Stimulated activated CD4-positive, alpha-beta T cell treated with anti-CD3 and anti-CD28 coated beads, Interleukin-1b, Interleukin-23, amount 100 ng/mL, for 48 hours (primary cell): ENCODE data around the gene PNMT.

Source experiments
- DNase-seq: peaks from one replicate; pipeline ENCODE4 v3.0.0-alpha.2; 2020

The PNMT gene

GRCh38 chr17:39634384-39634871 lies 33.8 kb upstream of the PNMT start:
- no peak for DNase-seq

GRCh38 chr17:39635614-39636176 lies 32.6 kb upstream of the PNMT start:
- no peak for DNase-seq

GRCh38 chr17:39636587-39636926 lies 31.7 kb upstream of the PNMT start:
- no peak for DNase-seq

- DNase-seq = peak; percentile 90
Observed at GRCh38 chr17:39636927-39637736, 31.1 kb upstream of the PNMT start, which contains the start of gene STARD3. STARD3 (plus strand) TSS chr17:39637144; CDS start chr17:39653532, 16,388 bp downstream.

GRCh38 chr17:39638317-39638716 lies 29.9 kb upstream of the PNMT start:
- no peak for DNase-seq

- DNase-seq = no peak
Observed at GRCh38 chr17:39639043-39639442, 29.2 kb upstream of the PNMT start.

- DNase-seq = no peak
Observed at GRCh38 chr17:39639566-39640458, 28.4 kb upstream of the PNMT start.

GRCh38 chr17:39640591-39641031 lies 27.6 kb upstream of the PNMT start:
- DNase-seq = no peak

GRCh38 chr17:39641097-39641496 lies 27.2 kb upstream of the PNMT start:
- DNase-seq = no peak

GRCh38 chr17:39641883-39642282 lies 26.4 kb upstream of the PNMT start:
- no peak for DNase-seq

- no peak for DNase-seq
Observed at GRCh38 chr17:39642291-39643074, 25.8 kb upstream of the PNMT start.

- DNase-seq = no peak
Observed at GRCh38 chr17:39643271-39643670, 25.0 kb upstream of the PNMT start.

GRCh38 chr17:39647256-39647655 lies 21.0 kb upstream of the PNMT start:
- DNase-seq = no peak

- no peak for DNase-seq
Observed at GRCh38 chr17:39648616-39649366, 19.5 kb upstream of the PNMT start.

GRCh38 chr17:39650121-39650579 lies 18.1 kb upstream of the PNMT start:
- no peak for DNase-seq

GRCh38 chr17:39651923-39652586 lies 16.2 kb upstream of the PNMT start:
- no peak for DNase-seq

GRCh38 chr17:39652587-39653315 lies 15.5 kb upstream of the PNMT start:
- no peak for DNase-seq

- DNase-seq = no peak
Observed at GRCh38 chr17:39653316-39653661, 15.0 kb upstream of the PNMT start.

GRCh38 chr17:39653662-39654331 lies 14.5 kb upstream of the PNMT start:
- DNase-seq = peak; percentile 83

- no peak for DNase-seq
Observed at GRCh38 chr17:39655105-39655504, 13.1 kb upstream of the PNMT start.
